H1 (cell line): ENCODE data around the gene WFDC12. TPM values are rescaled to one million over a fixed set of nuclear protein-coding genes. Genes with fewer than 3 reads are reported as not detected.

Source experiments
- POLR2A ChIP-seq, 2 experiments: IDR thresholded peaks; 1 replicate in 1 of 2; 2 replicates in 1 of 2; pipeline ENCODE4 v1.6.1; 2011; ENCODE audit warnings: low read depth in 2 of 2, low read length in 2 of 2, mild to moderate bottlenecking in 2 of 2; ENCODE audit errors: control extremely low read depth in 1 of 2
- SIX5 ChIP-seq: IDR thresholded peaks from 2 replicates; pipeline ENCODE4 v1.6.1; 2011; ENCODE audit warnings: mild to moderate bottlenecking, low read depth, low read length
- SP4 ChIP-seq: IDR thresholded peaks from 2 replicates; pipeline ENCODE4 v1.6.1; 2012; ENCODE audit warnings: low read length, inconsistent platforms
- SUZ12 ChIP-seq: fragments of 200-600 bp; sonication (generic); IDR thresholded peaks from 2 replicates; pipeline ENCODE4 v1.6.1; 2012; ENCODE audit warnings: mild to moderate bottlenecking, inconsistent platforms, low read length, moderate library complexity, mixed read lengths
- polyA plus RNA-seq, 7 experiments: library from polyadenylated mRNA; depleted of rRNA in 3 of 7; stranded (reverse) in 5 of 7; unstranded in 2 of 7; fragments of >200 nt in 5 of 7; fragments of 200-250 nt in 2 of 7; gene quantifications; 1 replicate in 5 of 7; 2 replicates in 1 of 7; 4 replicates in 1 of 7; pipeline versions ENCODE4 v1.2.1 to v1.2.3, GENCODE V29; 2011 to 2013; ENCODE audit warnings: missing spikeins in 2 of 7, mixed read lengths in 2 of 7
- total RNA-seq: library from RNA; stranded (reverse); fragmentation: NEBNext Ultra II Directional; extraction: Animal tissue kit (Norgen Biotek cat#: 25700); gene quantifications from 2 replicates; pipeline ENCODE4 v1.2.1, GENCODE V29; 2021
- TF ChIP-seq, protein P1 (sequence below): fragments of 300-600 bp; sonication (generic); IDR thresholded peaks from 2 replicates; pipeline ENCODE4 v1.7.1; 2012; ENCODE audit warnings: low read length, moderate library complexity, mild to moderate bottlenecking, inconsistent platforms; ENCODE audit not compliant: insufficient replicate concordance
- TF ChIP-seq, protein P2 (sequence below): IDR thresholded peaks from 2 replicates; pipeline ENCODE4 v1.6.1; 2012; ENCODE audit warnings: low read length, inconsistent platforms

Gene WFDC12
- total and polyA plus RNA-seq, 2 of the 8 experiments (the other 6 are each of a cell fraction or from before 2014, with no cell fraction given): not detected

DNA sequence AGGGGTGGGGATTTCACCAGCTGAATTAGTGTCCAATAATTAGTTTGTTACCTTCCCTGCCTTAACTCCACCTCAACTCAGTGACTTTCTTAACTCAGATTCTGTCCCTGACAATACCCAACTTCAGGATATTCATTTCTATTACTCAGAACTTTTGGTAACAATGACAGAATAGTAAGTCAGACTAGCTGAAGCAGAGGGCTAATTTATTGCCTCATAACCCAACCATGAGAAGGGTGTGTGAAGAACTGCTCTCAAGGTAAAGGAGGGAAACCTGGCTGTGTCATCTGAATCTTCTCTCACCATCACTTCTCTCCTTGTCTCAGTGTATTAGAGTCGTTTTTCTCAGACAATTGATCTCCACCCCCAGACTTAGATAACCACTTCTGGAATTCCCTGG is 49.3 kb upstream of the WFDC12 start (continued):
- TF ChIP-seq, protein P1, sequence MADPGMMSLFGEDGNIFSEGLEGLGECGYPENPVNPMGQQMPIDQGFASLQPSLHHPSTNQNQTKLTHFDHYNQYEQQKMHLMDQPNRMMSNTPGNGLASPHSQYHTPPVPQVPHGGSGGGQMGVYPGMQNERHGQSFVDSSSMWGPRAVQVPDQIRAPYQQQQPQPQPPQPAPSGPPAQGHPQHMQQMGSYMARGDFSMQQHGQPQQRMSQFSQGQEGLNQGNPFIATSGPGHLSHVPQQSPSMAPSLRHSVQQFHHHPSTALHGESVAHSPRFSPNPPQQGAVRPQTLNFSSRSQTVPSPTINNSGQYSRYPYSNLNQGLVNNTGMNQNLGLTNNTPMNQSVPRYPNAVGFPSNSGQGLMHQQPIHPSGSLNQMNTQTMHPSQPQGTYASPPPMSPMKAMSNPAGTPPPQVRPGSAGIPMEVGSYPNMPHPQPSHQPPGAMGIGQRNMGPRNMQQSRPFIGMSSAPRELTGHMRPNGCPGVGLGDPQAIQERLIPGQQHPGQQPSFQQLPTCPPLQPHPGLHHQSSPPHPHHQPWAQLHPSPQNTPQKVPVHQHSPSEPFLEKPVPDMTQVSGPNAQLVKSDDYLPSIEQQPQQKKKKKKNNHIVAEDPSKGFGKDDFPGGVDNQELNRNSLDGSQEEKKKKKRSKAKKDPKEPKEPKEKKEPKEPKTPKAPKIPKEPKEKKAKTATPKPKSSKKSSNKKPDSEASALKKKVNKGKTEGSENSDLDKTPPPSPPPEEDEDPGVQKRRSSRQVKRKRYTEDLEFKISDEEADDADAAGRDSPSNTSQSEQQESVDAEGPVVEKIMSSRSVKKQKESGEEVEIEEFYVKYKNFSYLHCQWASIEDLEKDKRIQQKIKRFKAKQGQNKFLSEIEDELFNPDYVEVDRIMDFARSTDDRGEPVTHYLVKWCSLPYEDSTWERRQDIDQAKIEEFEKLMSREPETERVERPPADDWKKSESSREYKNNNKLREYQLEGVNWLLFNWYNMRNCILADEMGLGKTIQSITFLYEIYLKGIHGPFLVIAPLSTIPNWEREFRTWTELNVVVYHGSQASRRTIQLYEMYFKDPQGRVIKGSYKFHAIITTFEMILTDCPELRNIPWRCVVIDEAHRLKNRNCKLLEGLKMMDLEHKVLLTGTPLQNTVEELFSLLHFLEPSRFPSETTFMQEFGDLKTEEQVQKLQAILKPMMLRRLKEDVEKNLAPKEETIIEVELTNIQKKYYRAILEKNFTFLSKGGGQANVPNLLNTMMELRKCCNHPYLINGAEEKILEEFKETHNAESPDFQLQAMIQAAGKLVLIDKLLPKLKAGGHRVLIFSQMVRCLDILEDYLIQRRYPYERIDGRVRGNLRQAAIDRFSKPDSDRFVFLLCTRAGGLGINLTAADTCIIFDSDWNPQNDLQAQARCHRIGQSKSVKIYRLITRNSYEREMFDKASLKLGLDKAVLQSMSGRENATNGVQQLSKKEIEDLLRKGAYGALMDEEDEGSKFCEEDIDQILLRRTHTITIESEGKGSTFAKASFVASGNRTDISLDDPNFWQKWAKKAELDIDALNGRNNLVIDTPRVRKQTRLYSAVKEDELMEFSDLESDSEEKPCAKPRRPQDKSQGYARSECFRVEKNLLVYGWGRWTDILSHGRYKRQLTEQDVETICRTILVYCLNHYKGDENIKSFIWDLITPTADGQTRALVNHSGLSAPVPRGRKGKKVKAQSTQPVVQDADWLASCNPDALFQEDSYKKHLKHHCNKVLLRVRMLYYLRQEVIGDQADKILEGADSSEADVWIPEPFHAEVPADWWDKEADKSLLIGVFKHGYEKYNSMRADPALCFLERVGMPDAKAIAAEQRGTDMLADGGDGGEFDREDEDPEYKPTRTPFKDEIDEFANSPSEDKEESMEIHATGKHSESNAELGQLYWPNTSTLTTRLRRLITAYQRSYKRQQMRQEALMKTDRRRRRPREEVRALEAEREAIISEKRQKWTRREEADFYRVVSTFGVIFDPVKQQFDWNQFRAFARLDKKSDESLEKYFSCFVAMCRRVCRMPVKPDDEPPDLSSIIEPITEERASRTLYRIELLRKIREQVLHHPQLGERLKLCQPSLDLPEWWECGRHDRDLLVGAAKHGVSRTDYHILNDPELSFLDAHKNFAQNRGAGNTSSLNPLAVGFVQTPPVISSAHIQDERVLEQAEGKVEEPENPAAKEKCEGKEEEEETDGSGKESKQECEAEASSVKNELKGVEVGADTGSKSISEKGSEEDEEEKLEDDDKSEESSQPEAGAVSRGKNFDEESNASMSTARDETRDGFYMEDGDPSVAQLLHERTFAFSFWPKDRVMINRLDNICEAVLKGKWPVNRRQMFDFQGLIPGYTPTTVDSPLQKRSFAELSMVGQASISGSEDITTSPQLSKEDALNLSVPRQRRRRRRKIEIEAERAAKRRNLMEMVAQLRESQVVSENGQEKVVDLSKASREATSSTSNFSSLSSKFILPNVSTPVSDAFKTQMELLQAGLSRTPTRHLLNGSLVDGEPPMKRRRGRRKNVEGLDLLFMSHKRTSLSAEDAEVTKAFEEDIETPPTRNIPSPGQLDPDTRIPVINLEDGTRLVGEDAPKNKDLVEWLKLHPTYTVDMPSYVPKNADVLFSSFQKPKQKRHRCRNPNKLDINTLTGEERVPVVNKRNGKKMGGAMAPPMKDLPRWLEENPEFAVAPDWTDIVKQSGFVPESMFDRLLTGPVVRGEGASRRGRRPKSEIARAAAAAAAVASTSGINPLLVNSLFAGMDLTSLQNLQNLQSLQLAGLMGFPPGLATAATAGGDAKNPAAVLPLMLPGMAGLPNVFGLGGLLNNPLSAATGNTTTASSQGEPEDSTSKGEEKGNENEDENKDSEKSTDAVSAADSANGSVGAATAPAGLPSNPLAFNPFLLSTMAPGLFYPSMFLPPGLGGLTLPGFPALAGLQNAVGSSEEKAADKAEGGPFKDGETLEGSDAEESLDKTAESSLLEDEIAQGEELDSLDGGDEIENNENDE: no peak
- TF ChIP-seq POLR2A (IDR thresholded peaks at IDR 0.05; ENCODE audit: control extremely low read depth in 1 of 2, low read depth in 2 of 2, low read length in 2 of 2) (no peak), SP4 (no peak), SIX5 (no peak), SUZ12 (no peak)
- TF ChIP-seq, protein P2, sequence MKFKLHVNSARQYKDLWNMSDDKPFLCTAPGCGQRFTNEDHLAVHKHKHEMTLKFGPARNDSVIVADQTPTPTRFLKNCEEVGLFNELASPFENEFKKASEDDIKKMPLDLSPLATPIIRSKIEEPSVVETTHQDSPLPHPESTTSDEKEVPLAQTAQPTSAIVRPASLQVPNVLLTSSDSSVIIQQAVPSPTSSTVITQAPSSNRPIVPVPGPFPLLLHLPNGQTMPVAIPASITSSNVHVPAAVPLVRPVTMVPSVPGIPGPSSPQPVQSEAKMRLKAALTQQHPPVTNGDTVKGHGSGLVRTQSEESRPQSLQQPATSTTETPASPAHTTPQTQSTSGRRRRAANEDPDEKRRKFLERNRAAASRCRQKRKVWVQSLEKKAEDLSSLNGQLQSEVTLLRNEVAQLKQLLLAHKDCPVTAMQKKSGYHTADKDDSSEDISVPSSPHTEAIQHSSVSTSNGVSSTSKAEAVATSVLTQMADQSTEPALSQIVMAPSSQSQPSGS: no peak
- TF ChIP-seq, all 59 proteins: peak for 0
